ENCODE data around the gene LCP2.

The LCP2 gene

GRCh38 chr5:170296036-170296934 lies 1.3 kb downstream of the LCP2 start:
- DNase-seq (ENCODE audit: low read depth in 2 of 2) = no peak

GRCh38 chr5:170294556-170294955 lies 3.0 kb downstream of the LCP2 start:
- no peak for DNase-seq (ENCODE audit: low read depth in 2 of 2)

- no peak for DNase-seq (ENCODE audit: low read depth in 2 of 2)
Observed at GRCh38 chr5:170294057-170294456, 3.5 kb downstream of the LCP2 start.

GRCh38 chr5:170293273-170293672 lies 4.3 kb downstream of the LCP2 start:
- DNase-seq (ENCODE audit: low read depth in 2 of 2) = no peak

- no peak for DNase-seq (ENCODE audit: low read depth in 2 of 2)
Observed at GRCh38 chr5:170292179-170293104, 5.1 kb downstream of the LCP2 start.

GRCh38 chr5:170290498-170290897 lies 7.1 kb downstream of the LCP2 start:
- no peak for DNase-seq (ENCODE audit: low read depth in 2 of 2)

GRCh38 chr5:170289764-170290163 lies 7.8 kb downstream of the LCP2 start:
- no peak for DNase-seq (ENCODE audit: low read depth in 2 of 2)

- DNase-seq (ENCODE audit: low read depth in 2 of 2) = no peak
Observed at GRCh38 chr5:170289121-170289520, 8.5 kb downstream of the LCP2 start.

- DNase-seq (ENCODE audit: low read depth in 2 of 2) = no peak
Observed at GRCh38 chr5:170288551-170288950, 9.0 kb downstream of the LCP2 start.

GRCh38 chr5:170288151-170288550 lies 9.4 kb downstream of the LCP2 start:
- DNase-seq (ENCODE audit: low read depth in 2 of 2) = no peak

GRCh38 chr5:170287532-170287931 lies 10.0 kb downstream of the LCP2 start:
- DNase-seq (ENCODE audit: low read depth in 2 of 2) = no peak

- no peak for DNase-seq (ENCODE audit: low read depth in 2 of 2)
Observed at GRCh38 chr5:170286386-170286925, 11.1 kb downstream of the LCP2 start.

GRCh38 chr5:170285181-170285580 lies 12.4 kb downstream of the LCP2 start:
- no peak for DNase-seq (ENCODE audit: low read depth in 2 of 2)

GRCh38 chr5:170284231-170284630 lies 13.3 kb downstream of the LCP2 start:
- no peak for DNase-seq (ENCODE audit: low read depth in 2 of 2)

GRCh38 chr5:170283296-170283695 lies 14.3 kb downstream of the LCP2 start:
- DNase-seq (ENCODE audit: low read depth in 2 of 2) = no peak

- no peak for DNase-seq (ENCODE audit: low read depth in 2 of 2)
Observed at GRCh38 chr5:170280011-170280493, 17.5 kb downstream of the LCP2 start.

GRCh38 chr5:170279459-170279817 lies 18.1 kb downstream of the LCP2 start:
- DNase-seq (ENCODE audit: low read depth in 2 of 2) = no peak

- DNase-seq (ENCODE audit: low read depth in 2 of 2) = peak; percentile 62 to 69
Observed at GRCh38 chr5:170278611-170279458, 18.7 kb downstream of the LCP2 start.

GRCh38 chr5:170277867-170278281 lies 19.7 kb downstream of the LCP2 start:
- DNase-seq (ENCODE audit: low read depth in 2 of 2) = no peak

GRCh38 chr5:170276140-170276539 lies 21.4 kb downstream of the LCP2 start:
- DNase-seq (ENCODE audit: low read depth in 2 of 2) = no peak

- DNase-seq (ENCODE audit: low read depth in 2 of 2) = no peak
Observed at GRCh38 chr5:170275376-170275994, 22.1 kb downstream of the LCP2 start.
